LNCaP clone FGC (cell line): ENCODE measurements around the gene AKAP12.
A peak's percentile ranks its signal among the peaks of the same experiment; 100 is the strongest.
"Not testable (repeated sequence)": the region's sequence is repeated elsewhere in the genome, so short reads cannot be mapped to it uniquely, and the experiment has no call there.

ENCODE experiments used
- DNase-seq: peaks from one replicate; pipeline ENCODE4 v3.0.0-alpha.2; 2011; ENCODE audit warnings: low read depth
- H3K4me3 ChIP-seq: 2 replicates; pipeline ENCODE4 v1.5.1; 2011; ENCODE audit warnings: mild to moderate bottlenecking, low read depth, low read length, control low read depth
- TF ChIP-seq, protein P1 (sequence below): IDR thresholded peaks from 2 replicates; pipeline ENCODE4 v1.5.1; 2012; ENCODE audit warnings: mild to moderate bottlenecking; ENCODE audit not compliant: control insufficient read depth, insufficient read depth; ENCODE audit errors: extremely low read depth

AKAP12 gene

DNA sequence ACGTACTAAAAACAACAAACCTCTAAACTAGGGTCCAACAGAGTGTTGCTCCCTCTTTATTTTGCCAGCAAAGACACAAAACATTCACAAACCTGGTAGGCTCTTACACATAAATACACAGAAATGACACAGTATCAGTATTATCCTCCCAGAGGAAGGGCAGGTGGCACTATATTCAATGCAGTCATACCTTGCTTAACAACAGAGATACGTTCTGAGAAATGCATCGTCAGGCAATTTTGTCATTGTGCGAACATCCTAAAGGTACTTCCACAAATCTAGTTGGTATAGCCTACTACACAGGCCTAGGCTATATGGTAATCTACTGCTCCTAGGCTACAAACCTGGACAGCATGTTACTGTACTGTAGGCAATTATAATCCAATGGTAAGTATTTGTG is 142.0 kb downstream of the AKAP12 start:
- TF ChIP-seq, protein P1, sequence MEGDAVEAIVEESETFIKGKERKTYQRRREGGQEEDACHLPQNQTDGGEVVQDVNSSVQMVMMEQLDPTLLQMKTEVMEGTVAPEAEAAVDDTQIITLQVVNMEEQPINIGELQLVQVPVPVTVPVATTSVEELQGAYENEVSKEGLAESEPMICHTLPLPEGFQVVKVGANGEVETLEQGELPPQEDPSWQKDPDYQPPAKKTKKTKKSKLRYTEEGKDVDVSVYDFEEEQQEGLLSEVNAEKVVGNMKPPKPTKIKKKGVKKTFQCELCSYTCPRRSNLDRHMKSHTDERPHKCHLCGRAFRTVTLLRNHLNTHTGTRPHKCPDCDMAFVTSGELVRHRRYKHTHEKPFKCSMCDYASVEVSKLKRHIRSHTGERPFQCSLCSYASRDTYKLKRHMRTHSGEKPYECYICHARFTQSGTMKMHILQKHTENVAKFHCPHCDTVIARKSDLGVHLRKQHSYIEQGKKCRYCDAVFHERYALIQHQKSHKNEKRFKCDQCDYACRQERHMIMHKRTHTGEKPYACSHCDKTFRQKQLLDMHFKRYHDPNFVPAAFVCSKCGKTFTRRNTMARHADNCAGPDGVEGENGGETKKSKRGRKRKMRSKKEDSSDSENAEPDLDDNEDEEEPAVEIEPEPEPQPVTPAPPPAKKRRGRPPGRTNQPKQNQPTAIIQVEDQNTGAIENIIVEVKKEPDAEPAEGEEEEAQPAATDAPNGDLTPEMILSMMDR = no peak
- no peak overlapping the region for H3K4me3 ChIP-seq
- no peak for DNase-seq

DNA sequence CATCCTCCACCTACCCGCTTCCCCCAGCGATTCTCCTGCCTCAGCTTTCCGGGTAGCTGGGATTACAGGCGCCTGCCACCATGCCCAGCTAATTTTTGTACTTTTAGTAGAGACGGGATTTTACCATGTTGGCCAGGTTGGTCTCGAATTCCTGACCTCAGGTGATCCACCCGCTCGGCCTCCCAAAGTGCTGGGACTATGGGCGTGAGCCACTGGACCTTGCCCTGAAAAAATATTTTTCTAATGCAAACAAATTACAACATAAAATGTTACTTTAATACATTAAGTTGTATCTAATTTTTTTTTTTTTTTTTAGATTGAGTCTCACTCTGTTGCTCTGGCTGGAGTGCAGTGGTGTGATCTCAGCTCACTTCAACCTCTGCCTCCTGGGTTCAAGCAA is 142.9 kb downstream of the AKAP12 start:
- not testable (repeated sequence) for H3K4me3 ChIP-seq, DNase-seq

DNA sequence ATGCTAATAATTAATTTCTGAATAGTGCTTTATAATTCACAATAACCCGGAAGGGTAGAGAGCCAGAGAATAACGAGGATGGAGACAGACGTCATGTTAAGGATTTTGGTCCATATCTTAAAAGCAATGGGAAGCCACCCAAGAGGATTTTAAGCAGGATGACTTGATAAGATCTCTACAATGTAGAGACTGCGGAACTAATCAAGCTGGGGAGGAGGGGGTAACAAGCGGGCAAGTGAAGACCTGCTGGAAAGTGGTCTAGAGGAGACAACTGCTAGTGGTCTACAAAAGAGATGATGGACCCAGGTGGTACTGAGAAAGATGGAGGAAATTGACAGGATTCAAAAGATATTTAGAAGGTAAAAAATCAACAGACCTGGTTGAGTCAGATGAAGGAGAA is 144.4 kb downstream of the AKAP12 start:
- DNase-seq = no peak
- TF ChIP-seq, protein P1 = no peak
- no peak overlapping the region for H3K4me3 ChIP-seq

DNA sequence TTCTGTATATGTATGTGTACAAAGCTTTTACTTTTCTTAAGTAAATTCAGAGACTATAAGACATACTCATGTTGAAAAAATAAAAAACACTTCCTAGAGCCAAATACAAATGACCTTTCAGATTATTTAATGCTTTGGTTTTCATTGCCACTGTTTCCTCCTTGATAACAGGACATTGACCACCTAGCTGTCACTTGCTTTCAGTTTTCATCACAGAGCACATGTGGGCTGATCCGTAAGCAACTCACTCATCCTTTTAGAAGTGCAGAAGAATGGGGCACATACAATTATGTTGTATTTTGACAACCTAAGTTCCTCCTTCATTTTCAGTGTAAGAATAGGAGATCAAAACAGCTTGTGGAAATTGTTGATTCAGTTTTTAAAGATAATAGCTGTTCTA is 145.4 kb downstream of the AKAP12 start:
- no peak for DNase-seq
- TF ChIP-seq, protein P1 = no peak
- H3K4me3 ChIP-seq = no peak overlapping the region

DNA sequence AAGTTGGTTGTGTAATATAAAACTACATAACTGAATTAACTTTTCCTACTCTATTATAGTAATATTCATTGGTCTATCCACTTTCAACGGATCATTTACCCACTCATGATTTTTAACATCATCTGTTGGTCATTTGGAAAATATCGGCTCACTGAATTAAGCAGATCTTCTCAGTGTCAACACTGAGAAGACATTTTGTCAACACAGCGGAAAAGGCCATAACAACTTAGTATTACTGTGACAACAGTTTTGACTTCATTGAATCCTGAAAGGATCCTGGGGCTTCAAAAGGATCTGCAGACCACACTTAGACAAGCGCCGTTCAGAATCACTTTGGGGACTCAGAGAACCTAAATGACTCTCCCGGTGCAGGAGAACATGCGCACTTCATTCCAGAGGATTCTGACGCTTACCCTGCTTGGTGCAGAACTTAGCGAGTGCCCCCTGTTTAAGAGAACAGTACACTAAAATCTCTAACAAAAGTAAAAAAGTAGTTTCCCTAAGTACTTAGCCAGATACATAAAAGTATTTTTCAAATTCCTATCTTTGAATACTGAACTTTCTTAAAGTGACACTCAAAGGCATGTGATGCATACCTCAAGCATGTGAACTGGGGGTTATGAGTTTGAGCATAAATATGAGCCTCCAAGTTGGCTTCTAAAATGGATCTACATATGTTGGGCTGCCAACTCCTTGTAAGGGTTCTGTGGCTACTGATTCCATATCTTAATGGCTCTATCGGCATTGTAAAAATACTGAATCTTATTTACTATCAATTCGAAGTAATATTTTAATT is 147.6 kb downstream of the AKAP12 start:
- no peak for DNase-seq
- TF ChIP-seq, protein P1 = no peak
- H3K4me3 ChIP-seq = no peak overlapping the region

DNA sequence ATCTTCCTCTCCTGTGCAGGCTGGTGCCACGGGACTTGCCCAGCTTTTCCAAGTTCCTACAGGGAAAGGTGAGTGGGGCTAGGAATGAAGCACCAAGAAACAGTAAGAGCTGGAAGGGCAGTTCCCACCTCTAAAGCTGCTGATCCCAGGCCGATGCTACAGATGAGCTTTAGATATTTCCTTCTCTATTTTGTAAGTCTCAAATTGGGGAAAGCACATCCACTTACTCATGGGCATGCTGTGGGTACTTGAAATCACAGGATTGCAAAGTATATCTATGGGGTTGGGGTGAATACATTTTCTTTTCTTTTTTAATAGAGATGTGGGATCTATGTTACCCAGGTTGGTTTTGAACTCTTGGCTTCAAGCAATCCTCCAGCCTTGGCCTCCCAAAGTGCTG is 148.5 kb downstream of the AKAP12 start:
- TF ChIP-seq, protein P1 = no peak
- no peak overlapping the region for H3K4me3 ChIP-seq
- DNase-seq = no peak

DNA sequence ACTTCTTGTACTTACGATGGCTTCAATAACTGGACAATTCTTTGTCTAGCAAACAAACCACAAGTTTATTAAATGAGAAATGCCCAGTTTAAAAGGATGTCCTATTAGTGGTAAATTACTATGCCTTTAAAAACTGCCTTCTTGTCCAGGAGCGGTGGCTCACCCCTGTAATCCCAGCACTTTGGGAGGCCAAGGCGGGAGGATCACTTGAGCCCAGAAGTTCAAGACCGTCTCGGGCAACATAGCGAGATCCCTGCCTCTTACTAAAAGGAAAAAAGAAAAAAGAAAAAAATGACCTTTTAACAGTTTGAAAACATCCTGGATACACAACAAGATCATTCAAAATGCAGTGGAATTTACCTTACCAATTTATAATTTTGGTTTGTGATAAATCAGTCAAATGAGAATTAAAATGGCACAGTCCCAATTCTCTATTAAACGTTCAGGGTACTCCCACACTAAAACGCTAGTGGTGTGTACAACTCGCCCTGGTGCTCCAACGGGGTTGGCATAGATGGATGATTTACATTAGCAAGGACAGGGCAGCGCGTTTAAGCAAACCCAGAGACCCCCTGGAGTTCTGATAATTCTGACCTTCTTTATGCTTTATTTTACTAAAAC is 149.3 kb downstream of the AKAP12 start:
- TF ChIP-seq, protein P1 = no peak
- peak overlapping the region; percentile 80 for H3K4me3 ChIP-seq
- peak; percentile 14 for DNase-seq
